Measurements from ENCODE around the gene APOL2. TPM values are rescaled to one million over a fixed set of nuclear protein-coding genes. Genes with fewer than 3 reads are reported as not detected.
"Not testable (repeated sequence)": the region's sequence is repeated elsewhere in the genome, so short reads cannot be mapped to it uniquely, and the experiment has no call there.

Gene APOL2
- total RNA-seq, 2 donors from 2014 or later: 2.1 to 7.9 TPM

DNA sequence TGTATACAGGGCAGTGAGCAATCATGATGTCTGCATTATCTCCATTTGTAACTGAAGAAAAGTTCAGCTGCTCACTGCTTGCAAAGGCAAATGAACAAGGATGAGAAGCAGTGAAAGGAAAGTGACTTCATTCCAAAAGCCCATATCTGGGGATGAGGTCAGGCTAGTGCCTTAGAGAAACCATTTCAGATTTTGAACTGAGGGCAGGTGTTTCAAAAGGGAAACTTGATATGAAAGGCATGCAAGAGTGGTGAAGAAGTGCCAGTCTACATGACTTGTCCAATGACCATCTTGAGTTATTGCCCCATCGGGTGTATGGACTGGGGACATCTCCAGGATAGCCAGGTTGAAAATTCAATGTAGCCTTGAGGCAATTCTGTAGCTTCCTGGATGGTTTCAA lies 30.4 kb downstream of the APOL2 start:
- Histone ChIP-seq H3K4me1 (ENCODE audit: control insufficient read depth, insufficient read depth, low read length) (no peaks in the 10 kb centered on the region), H3K4me3 (ENCODE audit: low read length) (no peak overlapping the region), H3K9me3 (ENCODE audit: control insufficient read depth, low read length) (peaks cover 27% of the 10 kb centered on the region), H3K27me3 (ENCODE audit: control insufficient read depth, insufficient read depth, low read length, poor library complexity, severe bottlenecking) (no peaks in the 10 kb centered on the region), H3K9ac (ENCODE audit: extremely low read depth, low read length, poor library complexity, severe bottlenecking) (no peak overlapping the region), H3K27ac (ENCODE audit: low read depth, low read length) (no peak overlapping the region), H3K36me3 (ENCODE audit: control insufficient read depth, insufficient read depth, low read length) (no peaks in the 10 kb centered on the region)
- no peak for DNase-seq
- no peak for TF ChIP-seq CTCF (conservative IDR thresholded peaks at IDR 0.05)
- peaks cover 10% of the 10 kb centered on the region for H3K4me1 Mint-ChIP-seq
- WGBS, 2 experiments (ENCODE audit: insufficient coverage in 1 of 2, insufficient read length in 1 of 2): 88 to 100% methylated on average over 1 of the region's 1 CpG
- peaks cover 17% of the 10 kb centered on the region for H3K27me3 Mint-ChIP-seq (ENCODE audit: insufficient read depth)
- H3K4me3 Mint-ChIP-seq: no peak overlapping the region
- no peak overlapping the region for H3K27ac Mint-ChIP-seq
- peaks cover 33% of the 10 kb centered on the region for H3K9me3 Mint-ChIP-seq
- H3K36me3 Mint-ChIP-seq (ENCODE audit: low read depth): no peaks in the 10 kb centered on the region

GRCh38 chr22:36208162-36208765 lies 31.1 kb downstream of the APOL2 start:
- no peaks in the 10 kb centered on the region for H3K27me3 ChIP-seq (ENCODE audit: control insufficient read depth, insufficient read depth, low read length, poor library complexity, severe bottlenecking)

DNA sequence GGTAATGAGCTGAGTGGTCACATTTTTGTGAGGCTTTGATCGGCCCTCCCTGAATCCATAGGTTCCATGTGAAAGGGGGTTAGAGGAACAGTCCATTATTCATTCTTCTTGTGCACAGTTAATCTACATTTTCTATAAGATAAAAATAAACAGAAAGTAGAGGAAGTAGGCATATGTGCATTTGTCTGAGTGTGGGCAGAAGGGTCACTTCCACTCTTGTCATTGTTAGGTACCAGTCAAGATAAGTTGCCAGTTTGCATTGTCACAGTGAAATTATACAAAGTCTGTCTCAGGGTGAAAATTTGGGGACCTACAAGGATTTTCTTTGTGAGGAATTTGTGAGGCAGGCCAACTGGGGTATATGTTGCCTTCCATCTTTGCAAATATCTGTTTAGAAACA lies 33.1 kb downstream of the APOL2 start:
- H3K9ac ChIP-seq (ENCODE audit: extremely low read depth, low read length, poor library complexity, severe bottlenecking): no peak overlapping the region
- H3K4me3 ChIP-seq (ENCODE audit: low read length): no peak overlapping the region
- H3K4me1 ChIP-seq (ENCODE audit: control insufficient read depth, insufficient read depth, low read length): no peaks in the 10 kb centered on the region
- no peak for DNase-seq
- Mint-ChIP-seq H3K27ac (no peak overlapping the region), H3K9me3 (peaks cover 32% of the 10 kb centered on the region), H3K27me3 (ENCODE audit: insufficient read depth) (peaks cover 9% of the 10 kb centered on the region), H3K4me1 (peaks cover 10% of the 10 kb centered on the region), H3K36me3 (ENCODE audit: low read depth) (no peaks in the 10 kb centered on the region), H3K4me3 (no peak overlapping the region)
- no peaks in the 10 kb centered on the region for H3K36me3 ChIP-seq (ENCODE audit: control insufficient read depth, insufficient read depth, low read length)
- no peaks in the 10 kb centered on the region for H3K27me3 ChIP-seq (ENCODE audit: control insufficient read depth, insufficient read depth, low read length, poor library complexity, severe bottlenecking)
- H3K27ac ChIP-seq (ENCODE audit: low read depth, low read length): no peak overlapping the region
- WGBS, 2 experiments (ENCODE audit: insufficient coverage in 1 of 2, insufficient read length in 1 of 2): 88% methylated on average over 1 of the region's 1 CpG; no CpG with 5 or more reads in 1 of the 2 experiments
- TF ChIP-seq CTCF (conservative IDR thresholded peaks at IDR 0.05): no peak
- peaks cover 27% of the 10 kb centered on the region for H3K9me3 ChIP-seq (ENCODE audit: control insufficient read depth, low read length)

More at GRCh38 chr22:36208162-36208765, 31.1 kb downstream of the APOL2 start:
- Mint-ChIP-seq H3K27ac (no peak overlapping the region), H3K4me1 (peaks cover 10% of the 10 kb centered on the region), H3K9me3 (peaks cover 33% of the 10 kb centered on the region), H3K4me3 (no peak overlapping the region), H3K36me3 (ENCODE audit: low read depth) (no peaks in the 10 kb centered on the region), H3K27me3 (ENCODE audit: insufficient read depth) (peaks cover 15% of the 10 kb centered on the region)
- Histone ChIP-seq H3K4me3 (ENCODE audit: low read length) (no peak overlapping the region), H3K9ac (ENCODE audit: extremely low read depth, low read length, poor library complexity, severe bottlenecking) (no peak overlapping the region), H3K9me3 (ENCODE audit: control insufficient read depth, low read length) (peaks cover 27% of the 10 kb centered on the region), H3K36me3 (ENCODE audit: control insufficient read depth, insufficient read depth, low read length) (no peaks in the 10 kb centered on the region), H3K4me1 (ENCODE audit: control insufficient read depth, insufficient read depth, low read length) (no peaks in the 10 kb centered on the region), H3K27ac (ENCODE audit: low read depth, low read length) (no peak overlapping the region)
- TF ChIP-seq CTCF (conservative IDR thresholded peaks at IDR 0.05): no peak
- WGBS, 2 experiments (ENCODE audit: insufficient coverage in 1 of 2, insufficient read length in 1 of 2): 96% methylated on average over 1 of the region's 1 CpG; no CpG with 5 or more reads in 1 of the 2 experiments
- no peak for DNase-seq

DNA sequence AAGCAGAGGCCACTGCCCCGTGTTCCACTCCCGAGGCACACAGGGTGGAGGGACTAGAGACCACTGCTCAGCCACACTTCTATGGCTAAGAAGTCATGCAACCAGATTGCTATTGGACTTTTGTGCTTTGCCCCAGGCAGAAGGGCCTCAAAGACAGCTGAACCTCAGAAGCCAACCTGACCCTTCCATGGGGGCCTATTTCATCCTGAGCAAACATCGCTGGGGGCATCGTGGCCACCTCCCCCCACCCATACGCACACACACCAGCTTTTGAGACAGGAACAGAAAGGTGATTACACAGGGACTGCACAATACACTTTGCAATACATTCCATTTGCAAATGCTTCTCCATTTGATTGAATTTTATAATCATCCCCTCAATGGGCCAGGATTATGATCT lies 33.8 kb downstream of the APOL2 start:
- 83 to 89% methylated on average over 5 of the region's 5 CpGs for WGBS, 2 experiments (ENCODE audit: insufficient coverage in 1 of 2, insufficient read length in 1 of 2)
- H3K27me3 Mint-ChIP-seq (ENCODE audit: insufficient read depth); H3K4me3 Mint-ChIP-seq: not testable (repeated sequence)

More for the DNA sequence above, 33.8 kb downstream of the APOL2 start:
- not testable (repeated sequence) for DNase-seq; H3K9ac ChIP-seq (ENCODE audit: extremely low read depth, low read length, poor library complexity, severe bottlenecking); H3K36me3 Mint-ChIP-seq (ENCODE audit: low read depth); H3K27ac Mint-ChIP-seq; H3K27ac ChIP-seq (ENCODE audit: low read depth, low read length); H3K27me3 ChIP-seq (ENCODE audit: control insufficient read depth, insufficient read depth, low read length, poor library complexity, severe bottlenecking); H3K4me3 ChIP-seq (ENCODE audit: low read length); H3K4me1 ChIP-seq (ENCODE audit: control insufficient read depth, insufficient read depth, low read length); H3K36me3 ChIP-seq (ENCODE audit: control insufficient read depth, insufficient read depth, low read length); H3K4me1 Mint-ChIP-seq
- peaks cover 25% of the 10 kb centered on the region for H3K9me3 ChIP-seq (ENCODE audit: control insufficient read depth, low read length)
- H3K9me3 Mint-ChIP-seq: peaks cover 26% of the 10 kb centered on the region
